ENCODE measurements around the gene FAM110D.

The FAM110D gene

GRCh38 chr1:26200413-26200812 is 41.5 kb downstream of the FAM110D start:
- Histone ChIP-seq H4K20me1 (ENCODE audit: control insufficient read depth, insufficient read depth, low read depth, low read length) (no peaks in the 10 kb centered on the region), H3K4me1 (ENCODE audit: control insufficient read depth, low read length) (peaks cover 7% of the 10 kb centered on the region), H3K4me3 (ENCODE audit: low read length) (no peak overlapping the region), H3K79me2 (ENCODE audit: control insufficient read depth, low read length) (no peaks in the 10 kb centered on the region), H3K27ac (ENCODE audit: low read depth, low read length) (no peak overlapping the region), H3K36me3 (ENCODE audit: control insufficient read depth, low read length) (no peaks in the 10 kb centered on the region), H3K9me2 (replicated peaks; ENCODE audit: control insufficient read depth, low read length) (no peaks in the 10 kb centered on the region), H3K4me2 (ENCODE audit: low read length) (no peak overlapping the region), H3K9me3 (ENCODE audit: control insufficient read depth, insufficient read depth, low read length) (no peaks in the 10 kb centered on the region), H3K27me3 (ENCODE audit: control insufficient read depth, low read length) (peaks cover 22% of the 10 kb centered on the region), H3F3A (ENCODE audit: control insufficient read depth, insufficient read depth) (no peaks in the 10 kb centered on the region)
- TF ChIP-seq, protein P1, sequence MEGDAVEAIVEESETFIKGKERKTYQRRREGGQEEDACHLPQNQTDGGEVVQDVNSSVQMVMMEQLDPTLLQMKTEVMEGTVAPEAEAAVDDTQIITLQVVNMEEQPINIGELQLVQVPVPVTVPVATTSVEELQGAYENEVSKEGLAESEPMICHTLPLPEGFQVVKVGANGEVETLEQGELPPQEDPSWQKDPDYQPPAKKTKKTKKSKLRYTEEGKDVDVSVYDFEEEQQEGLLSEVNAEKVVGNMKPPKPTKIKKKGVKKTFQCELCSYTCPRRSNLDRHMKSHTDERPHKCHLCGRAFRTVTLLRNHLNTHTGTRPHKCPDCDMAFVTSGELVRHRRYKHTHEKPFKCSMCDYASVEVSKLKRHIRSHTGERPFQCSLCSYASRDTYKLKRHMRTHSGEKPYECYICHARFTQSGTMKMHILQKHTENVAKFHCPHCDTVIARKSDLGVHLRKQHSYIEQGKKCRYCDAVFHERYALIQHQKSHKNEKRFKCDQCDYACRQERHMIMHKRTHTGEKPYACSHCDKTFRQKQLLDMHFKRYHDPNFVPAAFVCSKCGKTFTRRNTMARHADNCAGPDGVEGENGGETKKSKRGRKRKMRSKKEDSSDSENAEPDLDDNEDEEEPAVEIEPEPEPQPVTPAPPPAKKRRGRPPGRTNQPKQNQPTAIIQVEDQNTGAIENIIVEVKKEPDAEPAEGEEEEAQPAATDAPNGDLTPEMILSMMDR (IDR thresholded peaks at IDR 0.05; ENCODE audit: low read depth, low read length, poor library complexity, severe bottlenecking): no peak
- TF ChIP-seq EZH2phosphoT487 (IDR thresholded peaks at IDR 0.05; ENCODE audit: borderline replicate concordance, low read length): no peak

DNA sequence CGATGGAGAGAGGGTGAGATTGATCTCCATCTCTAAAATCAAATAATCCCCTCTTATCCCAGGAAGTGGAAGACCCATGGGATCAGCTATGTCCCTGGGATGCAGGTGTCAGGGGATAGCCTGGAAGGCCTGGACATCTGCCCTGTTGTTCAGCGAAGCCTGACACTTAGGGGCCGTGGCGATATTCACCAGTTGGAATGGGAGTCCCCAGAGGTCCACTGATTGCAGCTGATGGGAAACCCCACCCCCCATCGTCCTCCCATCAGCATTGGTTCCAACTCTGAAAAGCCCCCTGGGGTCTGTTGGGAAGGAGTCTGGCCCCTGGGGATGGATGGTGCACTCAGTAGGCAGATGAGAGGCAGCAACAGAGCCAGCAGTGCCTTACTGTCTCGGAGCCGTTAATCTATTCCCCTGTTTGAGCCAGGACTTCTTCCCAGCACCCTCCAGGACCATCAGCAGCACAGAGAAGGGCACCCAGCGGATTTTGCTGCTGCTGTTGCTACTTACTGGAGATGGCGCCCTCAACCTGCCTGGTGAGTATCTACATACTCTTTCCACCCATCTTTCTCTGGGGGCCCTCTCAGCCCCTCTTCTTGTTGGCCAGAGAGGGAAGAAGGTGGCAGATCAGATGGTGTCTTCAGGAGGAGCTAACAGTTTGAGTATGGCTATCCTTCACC is 44.9 kb downstream of the FAM110D start:
- Histone ChIP-seq H3K4me3 (ENCODE audit: low read length) (no peak overlapping the region), H3K79me2 (ENCODE audit: control insufficient read depth, low read length) (no peaks in the 10 kb centered on the region), H3F3A (ENCODE audit: control insufficient read depth, insufficient read depth) (no peaks in the 10 kb centered on the region), H3K4me1 (ENCODE audit: control insufficient read depth, low read length) (peaks cover 7% of the 10 kb centered on the region), H3K9me2 (replicated peaks; ENCODE audit: control insufficient read depth, low read length) (no peaks in the 10 kb centered on the region), H3K27me3 (ENCODE audit: control insufficient read depth, low read length) (peaks cover 19% of the 10 kb centered on the region), H3K27ac (ENCODE audit: low read depth, low read length) (no peak overlapping the region), H3K36me3 (ENCODE audit: control insufficient read depth, low read length) (no peaks in the 10 kb centered on the region), H3K9me3 (ENCODE audit: control insufficient read depth, insufficient read depth, low read length) (no peaks in the 10 kb centered on the region), H4K20me1 (ENCODE audit: control insufficient read depth, insufficient read depth, low read depth, low read length) (no peaks in the 10 kb centered on the region), H3K4me2 (ENCODE audit: low read length) (no peak overlapping the region)
- TF ChIP-seq, protein P1 (IDR thresholded peaks at IDR 0.05; ENCODE audit: low read depth, low read length, poor library complexity, severe bottlenecking): no peak
- TF ChIP-seq EZH2phosphoT487 (IDR thresholded peaks at IDR 0.05; ENCODE audit: borderline replicate concordance, low read length): no peak

DNA sequence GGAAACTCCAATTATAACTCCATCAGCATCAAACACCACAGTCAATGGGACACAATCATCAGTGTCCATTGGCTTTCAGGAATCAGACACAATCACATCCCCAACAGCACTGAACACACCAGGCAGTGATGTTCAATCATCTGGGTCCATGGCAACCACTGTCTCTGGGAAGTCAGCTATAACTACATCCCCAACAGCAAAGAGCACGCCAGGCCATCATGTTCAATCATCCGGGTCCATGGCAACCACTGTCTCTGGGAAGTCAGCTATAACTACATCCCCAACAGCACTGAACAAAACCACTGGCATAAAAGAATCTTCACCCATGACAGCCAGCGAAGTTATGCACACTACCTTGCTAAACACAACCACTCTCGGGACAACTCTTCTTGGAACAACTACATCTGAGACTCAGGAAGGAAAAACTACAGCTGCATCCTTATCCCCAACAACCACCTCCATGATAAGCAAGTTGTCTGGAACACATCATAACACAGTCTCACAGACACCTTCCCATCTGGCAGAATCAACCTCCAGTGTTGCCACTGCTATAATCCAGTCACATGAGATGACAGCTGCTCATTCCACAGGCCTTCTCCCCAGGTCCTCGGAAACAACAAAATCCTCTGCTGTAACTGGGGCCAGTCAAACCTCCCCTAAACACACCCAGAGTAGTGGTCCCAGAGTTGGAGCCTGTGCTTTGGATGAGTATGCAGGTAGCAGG is 51.4 kb downstream of the FAM110D start:
- Histone ChIP-seq H3K4me2 (ENCODE audit: low read length) (no peak overlapping the region), H3K9me3 (ENCODE audit: control insufficient read depth, insufficient read depth, low read length) (no peaks in the 10 kb centered on the region), H3K79me2 (ENCODE audit: control insufficient read depth, low read length) (no peaks in the 10 kb centered on the region), H3K36me3 (ENCODE audit: control insufficient read depth, low read length) (no peaks in the 10 kb centered on the region), H3K27ac (ENCODE audit: low read depth, low read length) (no peak overlapping the region), H4K20me1 (ENCODE audit: control insufficient read depth, insufficient read depth, low read depth, low read length) (no peaks in the 10 kb centered on the region), H3K4me3 (ENCODE audit: low read length) (no peak overlapping the region), H3K9me2 (replicated peaks; ENCODE audit: control insufficient read depth, low read length) (no peaks in the 10 kb centered on the region), H3K4me1 (ENCODE audit: control insufficient read depth, low read length) (no peaks in the 10 kb centered on the region), H3K27me3 (ENCODE audit: control insufficient read depth, low read length) (peaks cover 8% of the 10 kb centered on the region; the same call in 1 of the 2 replicates), H3F3A (ENCODE audit: control insufficient read depth, insufficient read depth) (no peaks in the 10 kb centered on the region)
- TF ChIP-seq, protein P1 (IDR thresholded peaks at IDR 0.05; ENCODE audit: low read depth, low read length, poor library complexity, severe bottlenecking): no peak
- TF ChIP-seq EZH2phosphoT487 (IDR thresholded peaks at IDR 0.05; ENCODE audit: borderline replicate concordance, low read length): no peak
